M059J (cell line): Measurements from ENCODE around the gene CASP7. TPM values are rescaled to one million over a fixed set of nuclear protein-coding genes. Genes with fewer than 3 reads are reported as not detected.

Experiments used
- DNase-seq: peaks from one replicate; pipeline ENCODE4 v3.0.0-alpha.2; 2012; ENCODE audit warnings: low read depth
- total RNA-seq: library from RNA; depleted of rRNA; stranded (reverse); fragments of >200 nt; shearing (Covaris generic); gene quantifications from 2 replicates; pipeline ENCODE4 v1.2.3, GENCODE V29; 2014

The CASP7 gene
- total RNA-seq, 1 experiment from 2014 or later: 61.0 TPM

- DNase-seq: peak; percentile 47
These were observed 12.9 kb upstream of the CASP7 start for GRCh38 chr10:113666682-113667252.

- peak; percentile 87 for DNase-seq
These were observed 739 bp downstream of the CASP7 start for GRCh38 chr10:113680190-113681111.

- no peak for DNase-seq
These were observed 2.1 kb downstream of the CASP7 start for GRCh38 chr10:113681533-113682470.

GRCh38 chr10:113683300-113683699 lies 3.6 kb downstream of the CASP7 start:
- DNase-seq: no peak

GRCh38 chr10:113686028-113686427 lies 6.3 kb downstream of the CASP7 start:
- no peak for DNase-seq

GRCh38 chr10:113687037-113687436 lies 7.3 kb downstream of the CASP7 start:
- no peak for DNase-seq

- no peak for DNase-seq
These were observed 9.3 kb downstream of the CASP7 start for GRCh38 chr10:113689057-113689456.

GRCh38 chr10:113689574-113689973 lies 9.9 kb downstream of the CASP7 start:
- DNase-seq: no peak

GRCh38 chr10:113690749-113691148 lies 11.0 kb downstream of the CASP7 start:
- DNase-seq: no peak

- no peak for DNase-seq
These were observed 11.7 kb downstream of the CASP7 start for GRCh38 chr10:113691381-113691780.

GRCh38 chr10:113692271-113692670 lies 12.6 kb downstream of the CASP7 start:
- DNase-seq: no peak

GRCh38 chr10:113693348-113693747 lies 13.6 kb downstream of the CASP7 start:
- no peak for DNase-seq

GRCh38 chr10:113695691-113696090 lies 16.0 kb downstream of the CASP7 start:
- no peak for DNase-seq

GRCh38 chr10:113697595-113697994 lies 17.9 kb downstream of the CASP7 start:
- DNase-seq: no peak

GRCh38 chr10:113704637-113705343 lies 25.1 kb downstream of the CASP7 start:
- DNase-seq: peak; percentile 51

- no peak for DNase-seq
These were observed 25.6 kb downstream of the CASP7 start for GRCh38 chr10:113705344-113705652.

- DNase-seq: no peak
These were observed 26.9 kb downstream of the CASP7 start for GRCh38 chr10:113706623-113707022.

GRCh38 chr10:113708640-113709039 lies 28.9 kb downstream of the CASP7 start:
- DNase-seq: no peak

GRCh38 chr10:113709221-113709838 lies 29.6 kb downstream of the CASP7 start:
- DNase-seq: peak; percentile 89

GRCh38 chr10:113711142-113711541 lies 31.4 kb downstream of the CASP7 start:
- no peak for DNase-seq

- DNase-seq: no peak
These were observed 32.3 kb downstream of the CASP7 start for GRCh38 chr10:113712024-113712423.
